Motor neuron (in vitro differentiated cells): ENCODE results near the gene ZGRF1. TPM values are rescaled to one million over a fixed set of nuclear protein-coding genes. Genes with fewer than 3 reads are reported as not detected.
"Not testable (repeated sequence)": the region's sequence is repeated elsewhere in the genome, so short reads cannot be mapped to it uniquely, and the experiment has no call there.

Experiments
- ATAC-seq, 8 experiments: fragments of 200-7000 bp; cut with Tn5 transposase; replicated peaks in 6 of 8; 2 replicates each; pipeline ENCODE4 v1.8.0; 2021; ENCODE audit warnings: mild to moderate bottlenecking in 8 of 8, moderate library complexity in 8 of 8
- H3K27ac ChIP-seq, 2 donors: fragments of 250-450 bp; sonication (Bioruptor Pico); 2 replicates each; pipeline ENCODE4 v1.9.0; 2021; ENCODE audit warnings: antibody characterized with exemption in 2 of 2, mild to moderate bottlenecking in 2 of 2, moderate library complexity in 1 of 2
- H3K4me1 ChIP-seq, 2 donors: fragments of 250-450 bp; sonication (Bioruptor Pico); replicated peaks in 1 of 2; 2 replicates each; pipeline ENCODE4 v1.6.1; 2021; ENCODE audit warnings: antibody characterized with exemption in 2 of 2, mild to moderate bottlenecking in 2 of 2, moderate library complexity in 1 of 2
- H3K4me3 ChIP-seq, 5 donors: fragments of 250-450 bp; sonication (Bioruptor Pico); 2 replicates each; pipeline ENCODE4 v1.9.0; 2021; ENCODE audit warnings: antibody characterized with exemption in 5 of 5, mild to moderate bottlenecking in 5 of 5, moderate library complexity in 4 of 5
- WGBS, 10 experiments: fragments of 450-650 bp; shearing (Covaris generic); methylation state at CpG; one replicate each; pipeline ENCODE4 v1.0.0; 2022; 5-methylcytosine and 5-hydroxymethylcytosine counted together
- in situ Hi-C, 9 experiments: fragments of 400-800 bp; cut with MboI; loops; one replicate each; pipeline ENCODE4 v1.15.0; 2021; ENCODE audit warnings: low sequenced_read_pairs in 9 of 9, low pct_unique_long_range_greater_than_20kb in 2 of 9; ENCODE audit not compliant: unreplicated experiment in 9 of 9
- total RNA-seq, 8 experiments: library from RNA; unstranded; fragments of 300-600 nt; gene quantifications; 2 replicates each; pipeline versions ENCODE4 v1.2.3 to v1.2.4, GENCODE V29; 2022

ZGRF1 gene, protein sequence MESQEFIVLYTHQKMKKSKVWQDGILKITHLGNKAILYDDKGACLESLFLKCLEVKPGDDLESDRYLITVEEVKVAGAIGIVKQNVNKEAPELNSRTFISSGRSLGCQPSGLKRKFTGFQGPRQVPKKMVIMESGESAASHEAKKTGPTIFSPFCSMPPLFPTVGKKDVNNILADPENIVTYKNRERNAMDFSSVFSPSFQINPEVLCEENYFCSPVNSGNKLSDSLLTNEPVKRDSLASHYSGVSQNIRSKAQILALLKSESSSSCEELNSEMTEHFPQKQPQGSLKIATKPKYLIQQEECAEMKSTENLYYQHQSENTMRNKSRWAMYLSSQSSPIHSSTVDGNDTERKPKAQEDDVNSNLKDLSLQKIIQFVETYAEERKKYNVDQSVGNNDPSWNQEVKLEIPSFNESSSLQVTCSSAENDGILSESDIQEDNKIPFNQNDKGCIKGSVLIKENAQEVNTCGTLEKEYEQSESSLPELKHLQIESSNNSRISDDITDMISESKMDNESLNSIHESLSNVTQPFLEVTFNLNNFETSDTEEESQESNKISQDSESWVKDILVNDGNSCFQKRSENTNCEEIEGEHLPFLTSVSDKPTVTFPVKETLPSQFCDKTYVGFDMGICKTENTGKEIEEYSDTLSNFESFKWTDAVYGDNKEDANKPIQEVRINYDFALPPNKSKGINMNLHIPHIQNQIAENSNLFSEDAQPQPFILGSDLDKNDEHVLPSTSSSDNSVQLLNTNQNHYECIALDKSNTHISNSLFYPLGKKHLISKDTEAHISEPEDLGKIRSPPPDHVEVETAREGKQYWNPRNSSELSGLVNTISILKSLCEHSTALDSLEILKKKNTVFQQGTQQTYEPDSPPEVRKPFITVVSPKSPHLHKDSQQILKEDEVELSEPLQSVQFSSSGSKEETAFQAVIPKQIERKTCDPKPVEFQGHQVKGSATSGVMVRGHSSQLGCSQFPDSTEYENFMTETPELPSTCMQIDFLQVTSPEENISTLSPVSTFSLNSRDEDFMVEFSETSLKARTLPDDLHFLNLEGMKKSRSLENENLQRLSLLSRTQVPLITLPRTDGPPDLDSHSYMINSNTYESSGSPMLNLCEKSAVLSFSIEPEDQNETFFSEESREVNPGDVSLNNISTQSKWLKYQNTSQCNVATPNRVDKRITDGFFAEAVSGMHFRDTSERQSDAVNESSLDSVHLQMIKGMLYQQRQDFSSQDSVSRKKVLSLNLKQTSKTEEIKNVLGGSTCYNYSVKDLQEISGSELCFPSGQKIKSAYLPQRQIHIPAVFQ (N-terminal part only)
- 10 to 100 TPM in 3 of 8 experiments, 1 to 10 TPM in 5; 2.0 to 20.5 (median 7.6) TPM for total RNA-seq

DNA sequence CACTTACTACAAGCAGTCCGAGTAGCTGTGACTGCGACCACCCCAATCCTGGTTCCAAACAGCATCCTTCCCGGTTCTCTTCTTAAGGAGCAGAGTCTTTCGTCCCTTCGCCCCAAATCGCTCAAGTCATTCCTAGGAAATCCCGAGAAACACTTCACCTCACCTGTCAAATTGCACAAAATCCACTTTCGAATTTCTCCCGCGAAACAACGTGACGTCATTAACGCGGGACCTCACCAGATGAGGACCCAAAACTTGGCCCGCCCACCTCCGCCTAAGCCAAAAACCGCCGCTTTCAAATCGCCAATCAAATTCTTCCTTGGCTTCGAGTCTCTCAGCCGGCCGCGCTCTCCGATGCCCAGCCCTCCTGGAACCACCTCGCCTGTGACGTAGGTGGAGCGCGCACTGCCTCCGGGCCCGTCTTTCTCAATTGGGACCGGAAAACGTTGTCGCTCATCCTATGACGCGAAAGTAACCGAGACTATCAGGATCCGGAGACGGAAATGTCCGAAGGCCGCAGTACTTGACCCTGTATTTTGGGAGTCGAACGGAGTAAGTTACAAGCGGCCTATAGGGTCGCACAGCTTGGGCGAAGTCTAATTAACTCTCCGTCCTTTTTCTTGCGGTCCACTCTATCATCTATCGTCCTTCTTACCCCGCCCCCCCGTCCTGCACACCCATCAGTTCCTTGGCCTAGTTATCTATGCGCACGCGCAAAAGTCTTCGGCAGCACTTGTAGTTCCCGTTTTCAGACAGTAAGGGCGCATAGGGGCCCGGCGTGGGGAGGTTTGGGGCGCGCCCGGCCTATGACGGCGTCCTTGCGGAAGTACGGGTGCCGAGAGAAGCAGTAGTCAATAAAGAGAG is at the start of gene ZGRF1, which contains the start of gene LARP7:
Gene ZGRF1 (minus strand): TSS at position 222 of the 864 bp plus-strand sequence. CDS start 3,733 bp downstream, outside the sequence.
Gene LARP7 (plus strand): TSS at position 456 of the 864 bp plus-strand sequence. CDS start 7,527 bp downstream, outside the sequence.
- 0 to 7% (median 0%) methylated on average over 3 to 37 of the region's 66 CpGs for WGBS, 10 experiments
- peak within 1 kb of the TSS; percentile 95 to 97 for H3K27ac ChIP-seq
- H3K4me3 ChIP-seq: peak within 1 kb of the TSS; percentile 69 to 96 (median 76)
- in situ Hi-C loops: loop anchor here in 8 of 9 experiments (10.0 to 25.0 kb wide), 4 partner anchors 125 to 450 kb away; no protein-coding TSS in a partner anchor
- peak; percentile 93 to 97 (median 95) for ATAC-seq
- peaks cover 8 to 11% of the 10 kb centered on the region in 2 donors for H3K4me1 ChIP-seq

DNA sequence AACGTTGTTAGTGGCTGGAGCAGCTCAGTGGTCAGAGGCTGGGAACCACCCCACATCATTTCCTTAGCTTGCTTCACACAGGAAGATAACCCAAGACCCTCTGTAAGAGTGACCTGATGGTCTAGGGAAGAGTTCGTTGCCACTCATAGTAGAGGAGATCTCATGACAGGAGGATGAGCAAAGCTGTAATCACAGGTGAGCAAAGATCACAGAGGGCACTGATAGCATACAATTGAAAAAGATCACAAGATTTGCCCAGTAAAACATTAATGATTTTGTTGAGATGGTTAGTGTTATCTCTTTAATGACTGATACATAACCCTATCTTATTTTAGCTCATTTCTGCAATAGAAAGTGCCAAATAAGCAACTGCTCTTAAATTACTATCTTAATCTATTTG is 44.3 kb upstream of the ZGRF1 start:
- Histone ChIP-seq H3K4me1 (no peaks in the 10 kb centered on the region), H3K4me3 (no peak overlapping the region), H3K27ac (no peak overlapping the region)
- 25 to 100% (median 62%) methylated on average over 1 to 2 of the region's 2 CpGs for WGBS, 10 experiments
- in situ Hi-C loops: no loop called here
- ATAC-seq: no peak

DNA sequence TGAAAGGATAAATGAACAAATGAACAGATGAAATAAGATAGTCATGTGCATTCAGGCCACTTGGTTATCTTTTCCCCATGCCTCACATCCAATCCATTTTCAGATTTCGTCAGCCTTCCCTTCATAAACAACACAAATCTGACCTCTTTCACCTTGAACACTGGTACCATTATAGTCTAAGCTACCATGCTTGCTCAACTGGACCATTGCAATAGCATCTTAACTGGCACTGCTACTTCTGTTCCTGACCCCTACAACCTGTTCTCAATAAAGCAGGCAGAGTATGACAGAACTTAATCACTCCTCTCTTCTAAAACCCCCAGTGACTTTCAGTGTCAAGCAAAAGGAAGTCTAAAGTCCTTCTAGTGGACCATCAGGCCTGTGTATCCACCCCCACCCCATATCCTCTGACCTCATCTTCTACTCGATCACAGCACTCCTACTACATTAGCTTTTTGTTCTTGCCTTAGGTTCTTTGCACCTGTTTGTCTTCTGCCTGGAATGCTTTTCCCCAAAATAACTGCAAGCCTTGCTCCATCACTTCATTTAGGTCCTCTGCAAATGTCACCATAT is 40.9 kb upstream of the ZGRF1 start:
- 34 to 100% (median 83%) methylated on average over 1 to 2 of the region's 2 CpGs for whole genome bisulfite sequencing, 10 experiments
- ATAC-seq: no peak
- no peak overlapping the region for H3K27ac ChIP-seq
- H3K4me3 ChIP-seq: no peak overlapping the region
- in situ Hi-C loops: no loop called here
- H3K4me1 ChIP-seq: no peaks in the 10 kb centered on the region

DNA sequence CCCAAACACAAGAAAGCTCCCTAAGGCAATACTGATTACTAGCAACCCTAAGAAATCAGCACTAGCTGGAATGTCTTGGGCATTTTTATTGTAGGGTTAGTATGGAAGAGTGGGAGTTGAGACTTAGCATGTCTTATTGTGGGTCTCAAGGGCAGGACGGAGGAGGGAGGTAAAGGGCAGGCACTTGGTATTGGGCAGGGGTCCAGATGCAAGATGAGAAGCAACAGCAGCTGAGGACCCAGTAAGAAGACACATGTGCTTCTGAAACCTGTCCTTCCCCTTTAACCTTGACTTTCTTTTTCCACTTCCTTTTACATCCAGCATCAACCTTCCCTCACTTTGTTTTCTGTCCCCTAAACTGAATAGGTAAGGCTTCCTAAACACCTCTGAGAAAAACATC is 37.7 kb upstream of the ZGRF1 start:
- H3K4me1 ChIP-seq: no peaks in the 10 kb centered on the region
- WGBS, 10 experiments: 57 to 100% (median 78%) methylated on average over 1 of the region's 1 CpG; no CpG with 5 or more reads in 2 of the 10 experiments
- in situ Hi-C loops: no loop called here
- no peak for ATAC-seq
- H3K27ac ChIP-seq: no peak overlapping the region
- no peak overlapping the region for H3K4me3 ChIP-seq

DNA sequence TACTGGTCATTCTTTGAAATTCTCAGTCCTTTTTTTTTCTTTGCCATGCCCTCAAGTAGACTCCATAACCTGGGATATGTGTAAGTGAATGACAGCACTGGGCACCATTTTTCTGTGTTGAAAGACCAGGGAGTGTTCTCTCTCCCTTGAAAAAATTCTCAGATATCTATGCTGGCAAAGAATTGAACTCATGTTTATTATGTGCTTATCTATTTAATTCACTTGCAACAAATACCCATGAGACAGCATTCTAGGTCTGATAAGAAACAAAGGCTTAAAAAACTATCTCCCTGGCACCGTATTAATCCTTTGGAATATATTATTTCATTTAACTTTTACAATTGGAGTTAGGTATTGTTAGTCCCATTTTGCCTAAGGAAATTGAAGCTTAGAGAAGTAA is 37.0 kb upstream of the ZGRF1 start:
- H3K4me3 ChIP-seq: no peak overlapping the region
- no peak for ATAC-seq
- H3K27ac ChIP-seq: no peak overlapping the region
- WGBS, 10 experiments: 38 to 100% (median 89%) methylated on average over 1 of the region's 1 CpG; no CpG with 5 or more reads in 1 of the 10 experiments
- no peaks in the 10 kb centered on the region for H3K4me1 ChIP-seq
- in situ Hi-C loops: no loop called here

DNA sequence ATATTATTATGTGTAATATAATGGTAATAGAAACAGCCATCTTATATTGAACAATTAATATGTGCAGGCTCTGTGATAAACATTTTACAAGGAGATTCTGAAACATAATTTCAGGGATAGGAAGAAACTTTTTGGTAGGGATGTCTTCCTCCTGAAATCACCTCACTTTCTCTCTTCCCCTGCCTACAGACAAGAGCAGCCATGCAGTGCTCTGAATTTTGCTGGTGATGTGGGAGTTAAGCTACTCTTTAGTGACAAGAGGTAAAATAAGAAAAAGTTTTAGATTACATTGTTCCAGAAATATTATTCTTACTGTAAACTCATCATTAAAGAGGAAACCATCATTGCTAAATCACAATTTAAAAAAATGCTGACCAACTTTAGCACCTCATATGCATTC is 36.4 kb upstream of the ZGRF1 start:
- Histone ChIP-seq H3K27ac (no peak overlapping the region), H3K4me3 (no peak overlapping the region), H3K4me1 (no peaks in the 10 kb centered on the region)
- in situ Hi-C loops: no loop called here
- no peak for ATAC-seq

DNA sequence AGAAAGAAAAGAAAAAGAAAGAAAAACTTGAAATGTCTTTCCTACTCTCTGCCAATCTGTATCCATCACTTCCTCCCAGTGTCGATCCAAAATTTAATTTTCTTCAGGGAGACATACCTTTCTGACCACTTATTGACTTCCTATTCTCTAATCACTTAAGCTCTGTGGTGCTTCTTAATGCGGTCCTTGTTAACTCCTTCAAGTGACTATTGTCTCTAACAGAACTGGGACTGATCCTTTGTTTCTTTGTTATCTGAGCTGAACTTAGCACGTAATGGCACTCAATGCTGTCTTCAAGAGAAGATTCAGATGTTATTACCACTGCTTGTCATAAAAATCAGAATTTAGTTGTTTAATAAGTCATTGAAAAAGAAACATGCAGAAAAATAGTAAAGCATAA is 31.4 kb upstream of the ZGRF1 start:
- Histone ChIP-seq H3K4me1 (no peaks in the 10 kb centered on the region), H3K27ac (no peak overlapping the region), H3K4me3 (no peak overlapping the region)
- in situ Hi-C loops: no loop called here
- ATAC-seq: no peak
- WGBS, 10 experiments: 71 to 100% (median 90%) methylated on average over 2 to 3 of the region's 3 CpGs; no CpG with 5 or more reads in 1 of the 10 experiments

DNA sequence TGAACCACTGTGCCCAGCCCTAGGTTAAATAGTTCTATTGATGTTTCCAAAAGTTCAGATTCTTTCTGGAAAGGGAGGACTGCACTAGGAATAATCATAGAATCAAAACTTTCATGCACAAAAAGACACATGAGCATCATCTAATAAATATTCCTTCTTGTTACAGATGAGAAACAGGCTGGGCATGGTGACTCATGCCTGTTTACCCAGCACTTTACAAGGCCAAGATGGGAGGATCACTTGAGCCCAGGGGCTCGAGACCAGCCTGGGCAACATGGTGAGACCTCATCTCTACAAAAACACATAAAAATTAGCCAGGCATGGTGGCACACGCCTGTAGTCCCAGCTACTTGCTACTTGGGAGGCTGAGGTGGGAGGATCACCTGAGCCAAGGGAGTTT is 27.9 kb upstream of the ZGRF1 start:
- H3K27ac ChIP-seq: no peak overlapping the region
- H3K4me3 ChIP-seq: no peak overlapping the region
- peaks cover 0 to 4% of the 10 kb centered on the region in 2 donors for H3K4me1 ChIP-seq
- in situ Hi-C loops: no loop called here
- ATAC-seq: peak in 1 of 8 experiments; percentile 50
- WGBS, 10 experiments: 40 to 100% (median 90%) methylated on average over 1 to 2 of the region's 2 CpGs; no CpG with 5 or more reads in 5 of the 10 experiments

DNA sequence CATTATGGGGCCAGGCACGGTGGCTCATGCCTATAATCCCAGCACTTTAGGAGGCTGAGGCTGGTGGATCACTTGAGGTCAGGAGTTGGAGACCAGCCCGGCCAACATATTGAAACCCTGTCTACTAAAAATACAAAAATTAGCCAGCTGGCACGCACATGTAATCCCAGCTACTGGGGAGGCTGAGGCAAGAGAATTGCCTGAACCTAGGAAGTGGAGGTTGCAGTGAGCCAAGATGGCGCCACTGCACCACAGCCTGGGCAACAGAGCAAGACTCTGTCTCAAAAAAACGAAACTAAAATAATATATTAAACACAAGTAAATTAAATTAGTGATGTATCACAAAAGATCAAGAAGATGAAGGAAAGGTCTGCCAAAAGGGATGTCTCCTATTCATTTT is 19.4 kb upstream of the ZGRF1 start:
- ATAC-seq, H3K4me3 ChIP-seq, in situ Hi-C loops, H3K27ac ChIP-seq, H3K4me1 ChIP-seq: not testable (repeated sequence)
- WGBS, 10 experiments: 60 to 100% (median 92%) methylated on average over 1 to 5 of the region's 5 CpGs; no CpG with 5 or more reads in 1 of the 10 experiments

DNA sequence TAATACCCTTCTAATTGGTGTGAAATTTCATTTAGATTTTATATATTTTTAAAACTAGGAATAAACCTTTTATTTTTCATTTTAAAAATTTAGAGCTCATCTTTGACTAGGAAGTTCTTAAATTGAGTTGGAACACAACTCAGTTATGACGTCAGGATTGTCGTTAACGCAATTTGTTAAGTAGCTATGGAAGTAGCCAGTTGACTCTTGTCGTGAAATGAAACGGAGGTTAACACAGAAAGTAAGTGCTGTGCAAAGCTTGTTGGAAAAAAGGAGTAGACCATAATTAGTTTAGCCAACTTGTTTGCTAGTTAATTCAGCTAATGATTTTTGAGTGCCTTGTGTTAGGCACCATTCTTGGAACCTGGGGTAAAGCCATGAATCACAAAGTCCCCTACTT is 18.6 kb upstream of the ZGRF1 start:
- Histone ChIP-seq H3K4me1 (peaks cover 0 to 6% of the 10 kb centered on the region in 2 donors), H3K27ac (no peak overlapping the region), H3K4me3 (no peak overlapping the region)
- in situ Hi-C loops: no loop called here
- ATAC-seq: no peak
- 62 to 100% (median 90%) methylated on average over 3 to 5 of the region's 5 CpGs; no CpG with 5 or more reads in 2 of the 10 experiments for WGBS, 10 experiments

DNA sequence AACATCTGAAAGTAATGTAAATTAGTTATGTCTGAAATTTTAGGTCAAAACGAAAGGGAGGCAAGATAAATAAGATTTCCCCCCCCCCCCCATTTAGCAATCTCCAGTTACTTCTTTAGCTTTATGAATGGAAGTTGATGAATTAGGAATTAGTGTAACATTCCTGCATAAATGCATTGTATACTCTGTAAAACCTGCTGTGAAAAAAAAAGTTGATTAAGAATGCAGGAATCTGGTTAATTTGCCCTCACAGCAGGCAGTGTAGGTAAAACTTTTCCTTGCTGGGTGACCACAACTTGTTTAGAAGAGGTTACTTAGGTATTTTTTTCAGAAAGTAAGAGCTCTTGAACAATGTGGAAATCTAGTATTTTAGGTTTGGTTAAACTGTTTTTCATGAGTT is 15.5 kb upstream of the ZGRF1 start:
- ATAC-seq: peak in 1 of 8 experiments; percentile 6
- no peak overlapping the region for H3K27ac ChIP-seq
- WGBS, 10 experiments: 0 to 25% (median 11%) methylated on average over 1 of the region's 1 CpG; no CpG with 5 or more reads in 2 of the 10 experiments
- H3K4me1 ChIP-seq: peaks cover 5 to 22% of the 10 kb centered on the region in 2 donors
- in situ Hi-C loops: no loop called here
- H3K4me3 ChIP-seq: no peak overlapping the region
